ENCODE measurements around the gene LRGUK.
"Not testable (repeated sequence)": the region's sequence is repeated elsewhere in the genome, so short reads cannot be mapped to it uniquely, and the experiment has no call there.

The LRGUK gene, protein sequence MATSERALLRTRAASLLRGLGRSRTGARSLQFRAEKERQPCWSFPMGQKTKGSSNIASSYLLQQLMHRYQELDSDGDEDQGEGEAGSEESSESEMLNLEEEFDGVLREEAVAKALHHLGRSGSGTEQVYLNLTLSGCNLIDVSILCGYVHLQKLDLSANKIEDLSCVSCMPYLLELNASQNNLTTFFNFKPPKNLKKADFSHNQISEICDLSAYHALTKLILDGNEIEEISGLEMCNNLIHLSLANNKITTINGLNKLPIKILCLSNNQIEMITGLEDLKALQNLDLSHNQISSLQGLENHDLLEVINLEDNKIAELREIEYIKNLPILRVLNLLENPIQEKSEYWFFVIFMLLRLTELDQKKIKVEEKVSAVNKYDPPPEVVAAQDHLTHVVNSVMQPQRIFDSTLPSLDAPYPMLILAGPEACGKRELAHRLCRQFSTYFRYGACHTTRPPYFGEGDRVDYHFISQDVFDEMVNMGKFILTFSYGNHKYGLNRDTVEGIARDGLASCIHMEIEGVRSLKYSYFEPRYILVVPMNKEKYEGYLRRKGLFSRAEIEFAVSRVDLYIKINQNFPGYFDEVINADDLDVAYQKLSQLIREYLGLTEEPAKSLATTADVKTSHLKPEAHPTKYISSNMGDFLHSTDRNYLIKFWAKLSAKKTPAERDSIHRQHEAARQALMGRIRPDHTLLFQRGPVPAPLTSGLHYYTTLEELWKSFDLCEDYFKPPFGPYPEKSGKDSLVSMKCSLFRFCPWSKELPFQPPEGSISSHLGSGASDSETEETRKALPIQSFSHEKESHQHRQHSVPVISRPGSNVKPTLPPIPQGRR

DNA sequence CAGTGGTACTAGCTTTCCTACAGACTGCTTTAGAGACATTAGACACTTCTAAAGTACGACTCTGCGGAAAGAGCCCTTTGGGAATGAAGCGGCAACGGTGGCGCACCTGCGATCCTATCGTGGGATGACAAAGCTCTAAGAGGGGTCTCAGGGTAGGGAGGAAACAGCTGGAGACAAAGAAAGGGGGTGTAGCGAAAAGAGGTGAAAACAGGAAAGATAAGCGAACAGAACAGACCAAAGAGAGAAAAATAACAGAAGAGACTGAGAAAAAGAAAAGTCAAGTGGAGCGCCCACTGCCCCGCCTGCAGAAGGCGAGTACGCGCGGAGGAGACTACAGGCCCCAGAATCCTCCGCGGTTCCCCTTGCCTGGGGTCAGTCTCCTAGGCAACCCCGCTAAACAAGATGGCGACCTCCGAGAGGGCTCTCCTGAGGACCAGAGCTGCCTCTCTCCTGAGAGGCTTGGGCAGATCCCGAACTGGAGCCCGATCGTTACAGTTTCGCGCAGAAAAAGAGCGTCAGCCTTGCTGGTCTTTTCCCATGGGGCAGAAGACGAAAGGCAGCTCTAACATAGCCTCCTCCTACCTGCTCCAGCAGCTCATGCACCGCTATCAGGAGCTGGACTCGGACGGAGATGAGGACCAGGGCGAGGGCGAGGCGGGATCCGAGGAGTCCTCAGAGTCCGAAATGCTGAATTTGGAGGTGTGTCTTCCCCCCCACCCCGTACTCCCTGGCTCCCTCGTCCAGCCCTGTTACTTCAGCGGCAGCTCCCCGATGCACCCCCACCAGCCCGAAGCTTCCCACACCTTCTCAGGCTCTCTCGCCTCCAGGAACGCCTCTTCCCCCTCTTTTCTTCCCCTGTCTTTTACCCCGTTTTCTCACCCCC is at the start of gene LRGUK:
TSS of gene LRGUK (plus strand) at position 375 of the 883 bp plus-strand sequence. CDS start at position 403, 28 bp downstream.
- peak; percentile 29 for DNase-seq (ENCODE audit: low read depth)

DNA sequence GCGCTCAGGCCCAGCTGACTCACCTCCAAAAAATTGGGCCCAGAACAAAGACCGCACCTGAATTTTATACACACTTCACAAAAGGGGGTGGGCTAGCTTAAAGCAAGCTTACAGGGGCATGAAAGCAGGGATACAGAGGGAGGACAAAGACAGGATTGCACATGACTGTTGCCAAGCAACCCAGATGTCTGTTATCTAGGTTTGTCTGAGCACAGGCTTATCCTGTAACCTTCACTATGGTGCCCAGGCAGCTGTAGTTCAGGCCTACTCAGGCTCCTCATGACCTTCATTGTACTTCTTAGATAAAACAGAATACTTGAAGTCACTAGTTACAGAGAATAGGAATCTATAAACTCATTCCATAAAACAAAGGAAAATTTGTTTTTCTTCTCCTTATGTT is 49.6 kb upstream of the LRGUK start:
- not testable (repeated sequence) for DNase-seq (ENCODE audit: low read depth)

- no peak for DNase-seq (ENCODE audit: low read depth)
Measured at GRCh38 chr7:134078991-134079390, 48.1 kb upstream of the LRGUK start.

GRCh38 chr7:134081695-134082094 is 45.4 kb upstream of the LRGUK start:
- no peak for DNase-seq (ENCODE audit: low read depth)

DNA sequence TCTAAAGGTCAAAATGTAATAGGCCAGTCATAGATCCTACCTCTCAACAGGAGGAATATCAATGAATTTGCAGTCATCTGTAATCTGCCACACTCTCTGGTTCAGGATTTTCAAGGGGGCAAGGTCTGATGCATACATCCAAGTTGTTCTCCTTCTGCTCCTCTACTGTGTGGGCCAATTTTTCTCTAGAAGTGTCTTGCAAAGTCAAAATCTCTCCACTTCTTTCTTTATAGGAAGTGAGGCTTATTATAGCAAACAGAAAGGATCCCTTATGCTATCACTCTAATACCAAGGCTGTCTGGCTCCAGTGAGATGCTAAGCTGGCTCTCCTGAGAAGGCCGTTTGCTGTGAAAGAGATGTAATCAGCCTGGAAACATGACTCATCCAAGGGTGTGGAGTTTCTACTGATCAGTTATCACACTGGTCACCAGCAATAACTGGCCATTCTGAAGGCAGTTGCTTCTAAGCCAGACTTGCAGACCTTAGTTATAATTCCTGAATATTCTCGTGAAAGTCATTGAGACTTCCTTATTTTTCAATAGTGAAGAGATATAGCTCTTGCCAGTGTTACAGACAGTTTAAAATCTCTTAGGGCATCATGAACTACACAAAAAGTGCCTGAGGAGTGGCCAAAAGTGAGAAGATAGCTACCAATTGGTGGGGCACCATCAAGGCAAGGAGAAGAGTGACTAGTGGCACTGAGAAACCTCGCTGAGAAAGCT is 43.2 kb upstream of the LRGUK start:
- DNase-seq (ENCODE audit: low read depth), result no peak

- DNase-seq (ENCODE audit: low read depth), result no peak
Measured at GRCh38 chr7:134084488-134085144, 42.5 kb upstream of the LRGUK start.

- DNase-seq (ENCODE audit: low read depth), result no peak
Measured at GRCh38 chr7:134085311-134085710, 41.8 kb upstream of the LRGUK start.

GRCh38 chr7:134086998-134087735 is 40.0 kb upstream of the LRGUK start:
- no peak for DNase-seq (ENCODE audit: low read depth)

- DNase-seq (ENCODE audit: low read depth), result no peak
Measured at GRCh38 chr7:134088199-134088598, 38.9 kb upstream of the LRGUK start.

DNA sequence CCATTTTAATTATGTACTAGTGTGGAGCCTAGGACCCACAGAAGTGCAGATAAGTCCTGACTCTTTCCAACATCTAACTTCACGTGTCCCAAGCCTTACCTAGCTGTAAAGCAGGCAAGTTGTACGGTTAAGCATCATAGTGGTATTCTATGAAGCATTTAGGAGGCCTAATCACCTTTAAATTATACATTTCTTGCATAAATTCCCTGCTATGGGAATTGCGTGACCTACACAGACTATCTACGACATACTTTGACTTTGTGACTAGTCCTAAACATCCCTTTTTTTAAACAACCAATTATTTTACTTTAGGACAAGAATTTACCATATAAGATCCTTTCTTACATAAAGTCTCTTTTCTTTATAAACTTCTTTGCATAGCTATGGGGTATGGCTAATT is 37.7 kb upstream of the LRGUK start:
- no peak for DNase-seq (ENCODE audit: low read depth)

DNA sequence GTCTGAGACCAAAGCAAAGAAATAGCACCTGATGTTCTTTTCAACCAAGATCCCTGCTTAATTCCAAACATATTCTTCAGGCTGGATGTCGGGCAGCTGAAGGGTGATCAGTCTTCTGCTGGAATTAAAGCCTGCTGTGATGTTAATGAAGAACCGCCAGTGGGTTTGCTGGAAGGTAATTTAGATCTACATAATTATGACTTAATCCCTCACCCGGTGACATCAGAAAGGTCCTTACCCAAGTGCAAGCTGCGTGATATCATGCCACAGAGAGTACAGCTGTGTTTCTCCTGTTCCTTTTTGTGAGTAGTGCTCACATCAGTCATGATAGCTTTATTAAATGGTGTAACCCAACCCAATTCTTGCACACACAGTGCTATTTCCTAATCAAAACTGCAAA is 29.1 kb upstream of the LRGUK start:
- no peak for DNase-seq (ENCODE audit: low read depth)

DNA sequence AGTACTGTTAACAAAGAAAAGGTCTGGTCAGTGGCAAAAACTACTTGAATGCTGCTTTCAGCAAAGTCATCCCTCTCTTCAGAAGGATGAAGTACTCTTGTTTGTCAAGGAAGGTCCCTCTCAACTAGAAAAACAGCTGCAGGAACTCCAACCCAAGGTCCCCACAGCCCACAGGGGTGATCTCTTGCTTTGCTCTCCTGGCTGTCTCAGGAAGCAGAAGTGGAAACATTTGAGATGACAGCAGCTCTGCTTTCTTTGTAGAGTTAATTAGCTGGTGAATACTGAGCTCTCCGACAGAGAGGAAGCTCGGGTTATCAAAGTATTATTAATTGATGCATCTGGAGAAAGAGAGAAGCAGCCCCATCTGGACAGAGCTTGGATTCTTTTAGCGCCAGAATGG is 25.4 kb upstream of the LRGUK start:
- DNase-seq (ENCODE audit: low read depth), result no peak

DNA sequence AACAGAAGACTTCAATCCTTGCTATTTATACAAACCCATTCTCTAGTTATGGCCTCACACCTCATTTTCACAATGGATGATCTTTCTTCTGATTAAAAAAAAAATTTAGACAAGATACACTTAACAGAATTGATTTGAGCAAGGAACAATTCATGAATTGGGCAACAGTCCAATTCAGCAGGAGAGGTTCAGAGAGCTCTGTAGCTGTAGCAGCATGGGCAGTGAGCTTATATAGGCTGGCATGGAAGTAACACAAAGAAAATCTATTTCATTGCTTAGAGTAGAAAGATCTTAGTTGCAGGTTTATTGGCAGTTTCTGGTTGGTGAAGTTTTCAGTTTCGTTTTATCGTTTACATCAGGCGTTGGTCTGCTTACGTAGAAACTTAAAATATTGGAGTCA is 23.0 kb upstream of the LRGUK start:
- DNase-seq (ENCODE audit: low read depth), result no peak

- no peak for DNase-seq (ENCODE audit: low read depth)
Measured at GRCh38 chr7:134105841-134106240, 21.3 kb upstream of the LRGUK start.

- no peak for DNase-seq (ENCODE audit: low read depth)
Measured at GRCh38 chr7:134108802-134109201, 18.3 kb upstream of the LRGUK start.

DNA sequence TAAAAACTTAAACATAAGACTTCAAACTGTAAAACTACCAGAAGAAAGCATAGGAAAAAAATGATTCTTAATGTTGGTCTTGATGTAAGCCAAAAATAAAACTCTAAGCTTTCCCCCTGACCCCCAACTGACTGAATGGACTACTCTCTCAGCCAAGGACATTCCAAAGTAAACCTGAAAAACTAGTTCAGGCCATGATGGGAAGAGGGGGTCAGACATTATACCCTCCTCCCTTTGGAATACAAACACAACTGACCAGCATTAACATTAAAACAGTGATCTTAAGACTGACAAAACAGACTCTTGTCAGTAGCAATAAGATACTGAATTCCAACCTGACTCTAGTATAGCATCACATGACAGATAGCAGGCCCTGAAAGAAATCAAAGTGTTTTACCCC is 13.5 kb upstream of the LRGUK start:
- no peak for DNase-seq (ENCODE audit: low read depth)

DNA sequence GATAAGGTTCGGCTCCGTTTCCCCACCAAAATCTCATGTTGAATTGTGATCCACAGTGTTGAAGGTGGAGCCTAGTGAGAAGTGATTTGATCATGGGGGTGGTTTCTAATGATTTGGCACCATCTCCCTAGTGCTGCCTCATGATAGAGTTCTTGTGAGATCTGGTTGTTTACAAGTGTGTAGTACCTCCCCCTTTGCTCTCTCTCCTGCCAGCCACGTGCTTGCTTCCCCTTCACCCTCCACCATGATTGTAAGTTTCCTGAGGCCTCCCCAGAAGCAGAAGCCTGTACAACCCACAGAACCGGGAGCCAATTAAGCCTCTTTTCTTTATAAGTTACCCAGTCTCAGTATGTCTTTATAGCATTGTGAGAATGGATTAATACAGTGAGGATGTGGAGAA is 12.1 kb upstream of the LRGUK start:
- no peak for DNase-seq (ENCODE audit: low read depth)

DNA sequence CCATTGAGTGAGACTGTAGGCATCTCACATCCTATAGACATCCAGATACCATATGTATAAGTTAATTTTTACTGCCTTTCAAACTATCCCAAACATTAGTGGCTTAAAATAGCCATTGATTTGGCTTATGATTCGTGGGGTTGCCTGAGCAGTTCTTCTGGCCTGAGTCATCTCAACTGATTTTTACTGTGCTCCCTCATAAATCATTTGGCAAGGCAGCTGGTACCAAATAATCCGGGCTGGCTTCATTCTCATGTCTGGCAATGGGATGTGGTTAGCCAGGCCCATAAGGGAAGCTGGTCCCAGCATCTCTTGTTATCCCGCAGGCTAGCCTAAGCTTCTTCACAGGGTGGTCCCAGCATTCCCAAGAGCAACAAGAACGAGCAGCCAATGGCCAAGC is 6.7 kb upstream of the LRGUK start:
- DNase-seq (ENCODE audit: low read depth), result no peak

- no peak for DNase-seq (ENCODE audit: low read depth)
Measured at GRCh38 chr7:134121632-134122139, 5.5 kb upstream of the LRGUK start.

DNA sequence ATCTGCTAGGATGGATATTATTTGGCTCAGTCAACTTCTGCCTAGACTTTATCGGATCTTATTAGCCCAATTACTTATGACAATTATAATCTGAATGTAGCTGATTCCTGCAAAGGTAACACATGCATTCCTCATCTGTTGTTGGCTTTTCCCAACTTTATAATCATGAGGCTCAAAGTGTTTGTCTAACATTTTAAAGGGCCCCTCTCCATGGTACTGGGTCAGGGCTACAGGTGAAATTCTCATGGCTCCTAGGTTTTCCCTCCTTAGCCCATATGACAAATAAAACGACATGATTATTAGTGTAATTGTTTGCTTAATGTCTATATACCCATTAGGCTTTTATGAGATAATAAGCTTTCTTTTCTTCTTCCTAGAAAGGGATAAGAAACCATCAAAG is 4.2 kb upstream of the LRGUK start:
- DNase-seq (ENCODE audit: low read depth), result no peak
